ENCODE data around the gene ESYT1. TPM values are rescaled to one million over a fixed set of nuclear protein-coding genes. Genes with fewer than 3 reads are reported as not detected.

The ESYT1 gene
- total and polyA plus RNA-seq, 10 of the 15 experiments (the other 5 are each of a cell fraction or from before 2014, with no cell fraction given) = 47.5 to 120 (median 87.1) TPM

DNA sequence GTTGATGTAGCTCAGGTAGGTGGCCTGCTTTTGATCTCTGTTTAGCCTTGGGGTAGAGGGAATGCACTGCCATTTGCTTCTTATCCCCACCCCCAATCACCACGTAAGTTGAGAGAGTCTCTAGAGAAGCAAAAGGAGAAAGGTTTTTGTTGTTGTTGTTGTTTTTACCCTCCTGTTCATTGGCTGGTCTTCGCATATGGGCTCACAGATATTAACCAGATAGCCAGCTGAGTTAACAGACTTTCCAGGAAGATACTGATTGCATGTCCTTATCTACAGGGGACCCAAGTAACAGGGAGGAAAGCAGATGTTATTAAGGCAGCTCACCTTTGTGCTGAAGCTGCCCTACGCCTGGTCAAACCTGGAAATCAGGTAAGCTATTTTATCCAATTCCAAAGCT, 20.8 kb upstream of the ESYT1 start:
- H2AFZ ChIP-seq (ENCODE audit: control insufficient read depth, low read depth, low read length) = no peak overlapping the region
- no TSS peak for BruUV-seq (replicated peaks)
- peak overlapping the region; percentile 97; the same call in 1 of the 2 replicates for H3K4me3 ChIP-seq
- no peak for ATAC-seq
- peak overlapping the region; percentile 91 for H3K4me2 ChIP-seq (ENCODE audit: control insufficient read depth, insufficient read depth)
- peaks cover 3% of the 10 kb centered on the region; the same call in 1 of the 2 replicates for H3K4me1 ChIP-seq (ENCODE audit: control insufficient read depth, insufficient read depth, low read length)
- WGBS (ENCODE audit: insufficient coverage, insufficient replicate concordance, low lambda C conversion rate, missing lambda C conversion rate) = 96% methylated on average over 3 of the region's 3 CpGs
- ChIA-PET SMC1A (ENCODE audit: uncharacterized antibody, unreplicated experiment) (interaction anchor here (1.0 to 2.6 kb wide), 5 partner anchors 8 to 289 kb away, joined by 3 to 8 read pairs (median 4); partner anchors contain the start of genes ORMDL2 and SARNP), CTCF (interaction anchor here (1.1 to 2.0 kb wide), 7 partner anchors 10 to 370 kb away, joined by 3 to 6 read pairs (median 5); partner anchors contain the start of gene ZC3H10), RAD21 (ENCODE audit: unreplicated experiment) (interaction anchor here (0.9 kb wide), 1 partner anchor 370 kb away, joined by 3 read pairs; no protein-coding TSS in a partner anchor), POLR2A (interaction anchor here (0.5 to 6.3 kb wide), 4 partner anchors 10 to 252 kb away, joined by 3 to 95 read pairs (median 3); partner anchors contain the start of genes RPL41, SMARCC2, STAT2 and ZC3H10)
- no peaks in the 10 kb centered on the region for H3K9me3 ChIP-seq (replicated peaks; ENCODE audit: control insufficient read depth, insufficient read depth, low read length)
- intact Hi-C loops (cut with micrococcal nuclease; ENCODE audit: unreplicated experiment) (no loop called here), in situ Hi-C loops (cut with MboI) (no loop called here)
- no peak overlapping the region for H3K27ac ChIP-seq (ENCODE audit: control insufficient read depth, insufficient read depth)
- H4K20me1 ChIP-seq (ENCODE audit: control insufficient read depth, insufficient read depth) = no peaks in the 10 kb centered on the region
- no peaks in the 10 kb centered on the region for H3K27me3 ChIP-seq (replicated peaks in 1 of 2; ENCODE audit: control insufficient read depth in 2 of 2, insufficient read depth in 2 of 2, low read length in 1 of 2)
- peaks cover 36% of the 10 kb centered on the region for H3K79me2 ChIP-seq (ENCODE audit: control insufficient read depth, insufficient read depth, low read length)
- H3K36me3 ChIP-seq (ENCODE audit: control insufficient read depth in 2 of 2, insufficient read depth in 2 of 2, low read length in 1 of 2) = peaks cover 17 to 39% of the 10 kb centered on the region in 2 experiments
- DNase-seq (ENCODE audit: low read depth, low spot score) = no peak
- FAIRE-seq = no peak
- H3K9ac ChIP-seq (ENCODE audit: control insufficient read depth, insufficient read depth, low read length) = no peak overlapping the region; the same call in 1 of the 2 replicates
- no peak for TF ChIP-seq SMAD5 (IDR thresholded peaks at IDR 0.05; ENCODE audit: low read depth)
- no peak for TF ChIP-seq EZH2 (IDR thresholded peaks at IDR 0.05; ENCODE audit: borderline replicate concordance, control insufficient read depth, low read depth, low read length)
- TF ChIP-seq SRF (IDR thresholded peaks at IDR 0.05; ENCODE audit: low read depth in 2 of 2, low read length in 2 of 2) = no peak
- TF ChIP-seq, protein P1, sequence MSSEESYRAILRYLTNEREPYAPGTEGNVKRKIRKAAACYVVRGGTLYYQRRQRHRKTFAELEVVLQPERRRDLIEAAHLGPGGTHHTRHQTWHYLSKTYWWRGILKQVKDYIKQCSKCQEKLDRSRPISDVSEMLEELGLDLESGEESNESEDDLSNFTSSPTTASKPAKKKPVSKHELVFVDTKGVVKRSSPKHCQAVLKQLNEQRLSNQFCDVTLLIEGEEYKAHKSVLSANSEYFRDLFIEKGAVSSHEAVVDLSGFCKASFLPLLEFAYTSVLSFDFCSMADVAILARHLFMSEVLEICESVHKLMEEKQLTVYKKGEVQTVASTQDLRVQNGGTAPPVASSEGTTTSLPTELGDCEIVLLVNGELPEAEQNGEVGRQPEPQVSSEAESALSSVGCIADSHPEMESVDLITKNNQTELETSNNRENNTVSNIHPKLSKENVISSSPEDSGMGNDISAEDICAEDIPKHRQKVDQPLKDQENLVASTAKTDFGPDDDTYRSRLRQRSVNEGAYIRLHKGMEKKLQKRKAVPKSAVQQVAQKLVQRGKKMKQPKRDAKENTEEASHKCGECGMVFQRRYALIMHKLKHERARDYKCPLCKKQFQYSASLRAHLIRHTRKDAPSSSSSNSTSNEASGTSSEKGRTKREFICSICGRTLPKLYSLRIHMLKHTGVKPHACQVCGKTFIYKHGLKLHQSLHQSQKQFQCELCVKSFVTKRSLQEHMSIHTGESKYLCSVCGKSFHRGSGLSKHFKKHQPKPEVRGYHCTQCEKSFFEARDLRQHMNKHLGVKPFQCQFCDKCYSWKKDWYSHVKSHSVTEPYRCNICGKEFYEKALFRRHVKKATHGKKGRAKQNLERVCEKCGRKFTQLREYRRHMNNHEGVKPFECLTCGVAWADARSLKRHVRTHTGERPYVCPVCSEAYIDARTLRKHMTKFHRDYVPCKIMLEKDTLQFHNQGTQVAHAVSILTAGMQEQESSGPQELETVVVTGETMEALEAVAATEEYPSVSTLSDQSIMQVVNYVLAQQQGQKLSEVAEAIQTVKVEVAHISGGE (CRISPR knock-in tag; IDR thresholded peaks at IDR 0.05) = no peak
- TF ChIP-seq KAT2A (conservative IDR thresholded peaks at IDR 0.05; ENCODE audit: control insufficient read depth, low read depth, low read length) = no peak
